ENCODE measurements around the gene ADGRF5. TPM values are rescaled to one million over a fixed set of nuclear protein-coding genes. Genes with fewer than 3 reads are reported as not detected.

ADGRF5 gene
- total and polyA plus RNA-seq, 2 donors (not counting 3 experiments of a cell fraction or from before 2014, with no cell fraction given): 26.3 to 50.0 TPM

GRCh38 chr6:46832816-46833215, 88.9 kb downstream of the ADGRF5 start:
- ChIA-PET POLR2A (no interaction called here), CTCF (no interaction called here)
- no peak overlapping the region for H3K4me2 ChIP-seq (ENCODE audit: insufficient read depth, low read length)
- no peaks in the 10 kb centered on the region for H4K20me1 ChIP-seq (replicated peaks; ENCODE audit: control insufficient read depth, extremely low read depth, insufficient read depth, low read length)
- FAIRE-seq: no peak
- no peak for TF ChIP-seq JUN (IDR thresholded peaks at IDR 0.05; ENCODE audit: borderline replicate concordance, insufficient read depth, insufficient read length, low read depth)
- TF ChIP-seq FOS (IDR thresholded peaks at IDR 0.05; ENCODE audit: borderline replicate concordance, insufficient read depth, low read length): no peak
- no peak for TF ChIP-seq EZH2 (IDR thresholded peaks at IDR 0.05; ENCODE audit: borderline replicate concordance, low read depth, low read length, severe bottlenecking)
- TF ChIP-seq MAX (IDR thresholded peaks at IDR 0.05; ENCODE audit: insufficient read depth, insufficient read length): no peak
- TF ChIP-seq CTCF (IDR thresholded peaks at IDR 0.05; ENCODE audit: extremely low read depth in 1 of 2, insufficient read depth in 1 of 2, low read depth in 1 of 2, low read length in 2 of 2): no peak
- no peak for TF ChIP-seq MYC (IDR thresholded peaks at IDR 0.05; ENCODE audit: low read depth, low read length)
- TF ChIP-seq POLR2A (IDR thresholded peaks at IDR 0.05; ENCODE audit: low read depth, low read length): no peak
- no peak for TF ChIP-seq POLR2AphosphoS5 (IDR thresholded peaks at IDR 0.05; ENCODE audit: insufficient read depth, low read depth, low read length)
- no peak for TF ChIP-seq GATA2 (IDR thresholded peaks at IDR 0.05; ENCODE audit: insufficient read depth, insufficient read length, low read depth, low read length)
- no peak overlapping the region for H3K9ac ChIP-seq (replicated peaks; ENCODE audit: extremely low read depth, insufficient read depth, low read length)
- dilution Hi-C loops (cut with MboI; ENCODE audit: extremely low pct_ligation_motif_present, low sequenced_read_pairs): no loop called here
- H3K4me1 ChIP-seq (ENCODE audit: control insufficient read depth, extremely low read depth, insufficient read depth, low read length): no peaks in the 10 kb centered on the region
- H3K4me3 ChIP-seq (replicated peaks in 1 of 3; ENCODE audit: insufficient read depth in 1 of 3, low read depth in 1 of 3, low read length in 3 of 3): no peak overlapping the region
- no peaks in the 10 kb centered on the region for H3K9me3 ChIP-seq (replicated peaks; ENCODE audit: control insufficient read depth, insufficient read depth, low read length)
- H3K9me1 ChIP-seq (replicated peaks; ENCODE audit: control insufficient read depth, extremely low read depth, insufficient read depth, low read length): no peaks in the 10 kb centered on the region
- BruUV-seq (replicated peaks): no TSS peak
- no peaks in the 10 kb centered on the region for H3K79me2 ChIP-seq (ENCODE audit: control insufficient read depth, insufficient read depth, low read length)
- no peak for DNase-seq (ENCODE audit: low read depth, low spot score)
- intact Hi-C loops (cut with micrococcal nuclease): no loop called here
- H3K27ac ChIP-seq (ENCODE audit: insufficient read depth, low read depth, low read length): no peak overlapping the region
- peaks cover 4 to 5% of the 10 kb centered on the region in 2 experiments for H3K27me3 ChIP-seq (ENCODE audit: control insufficient read depth in 2 of 2, insufficient read depth in 2 of 2, low read length in 2 of 2)
- no peak overlapping the region for H2AFZ ChIP-seq (ENCODE audit: low read depth, low read length)
- no peaks in the 10 kb centered on the region for H3K36me3 ChIP-seq (ENCODE audit: control insufficient read depth in 2 of 2, extremely low read depth in 1 of 2, insufficient read depth in 2 of 2, low read length in 2 of 2)
